Esophagus squamous epithelium (tissue), 5 donors: ENCODE measurements around the gene RBM20. TPM values are rescaled to one million over a fixed set of nuclear protein-coding genes. Genes with fewer than 3 reads are reported as not detected.
A peak's percentile ranks its signal among the peaks of the same experiment; 100 is the strongest.

Experiments used
- DNase-seq: peaks from one replicate; lab custom pipeline; 2025; lab: John Stamatoyannopoulos, UW
- H3K27ac ChIP-seq, 4 donors: fragments of 200-600 bp; sonication (generic); one replicate each; pipeline ENCODE4 v1.5.1; 2016 to 2019; ENCODE audit warnings: mild to moderate bottlenecking in 1 of 4
- H3K27me3 ChIP-seq, 4 donors: fragments of 200-600 bp; sonication (generic); 1 replicate in 3 of 4; 2 replicates in 1 of 4; pipeline versions ENCODE4 v1.5.1 to v1.6.0; 2017 to 2021; ENCODE audit warnings: antibody characterized with exemption in 1 of 4
- H3K36me3 ChIP-seq, 3 donors: fragments of 200-600 bp; sonication (generic); one replicate each; pipeline ENCODE4 v1.5.1; 2016 to 2019
- H3K4me1 ChIP-seq, 3 donors: fragments of 200-600 bp; sonication (generic); one replicate each; pipeline ENCODE4 v1.5.1; 2017 to 2019
- H3K4me3 ChIP-seq, 4 donors: fragments of 200-600 bp; sonication (generic); 1 replicate in 3 of 4; 2 replicates in 1 of 4; pipeline ENCODE4 v1.5.1; 2016 to 2019; ENCODE audit warnings: mild to moderate bottlenecking in 2 of 4, moderate library complexity in 1 of 4
- H3K9me3 ChIP-seq, 3 donors: fragments of 200-600 bp; sonication (generic); one replicate each; pipeline ENCODE4 v1.5.1; 2016 to 2019
- POLR2A ChIP-seq, 4 donors: fragments of 450-650 bp; IDR thresholded peaks; one replicate each; pipeline ENCODE4 v1.6.1; 2017; ENCODE audit warnings: antibody characterized with exemption in 4 of 4, mild to moderate bottlenecking in 4 of 4, moderate library complexity in 3 of 4
- WGBS, 2 donors: methylation state at CpG; one replicate each; pipeline ENCODE4 v1.1.5; 2018; 5-methylcytosine and 5-hydroxymethylcytosine counted together
- intact Hi-C: fragments of 100-400 bp; cut with DNase I; formaldehyde crosslinking; loops from one replicate; pipeline ENCODE4 v1.15.0; 2022
- total RNA-seq, 4 donors: library from RNA; depleted of rRNA; stranded (reverse); fragments of >200 nt; gene quantifications; one replicate each; pipeline ENCODE4 v1.1.0, GENCODE V29; 2016
- TF ChIP-seq, protein P1 (sequence below), 6 experiments: fragments of 450-650 bp in 4 of 6; fragments of 200-600 bp in 2 of 6; sonication (generic) in 2 of 6; IDR thresholded peaks; one replicate each; pipeline ENCODE4 v1.5.1; 2016 to 2019; ENCODE audit warnings: antibody characterized with exemption in 6 of 6, mild to moderate bottlenecking in 4 of 6, moderate library complexity in 4 of 6
- donor health status: DM: yes; HTN: yes; CAD: no.

RBM20 gene
- total RNA-seq, 4 donors from 2014 or later: 2.1 to 10.3 (median 3.7) TPM

DNA sequence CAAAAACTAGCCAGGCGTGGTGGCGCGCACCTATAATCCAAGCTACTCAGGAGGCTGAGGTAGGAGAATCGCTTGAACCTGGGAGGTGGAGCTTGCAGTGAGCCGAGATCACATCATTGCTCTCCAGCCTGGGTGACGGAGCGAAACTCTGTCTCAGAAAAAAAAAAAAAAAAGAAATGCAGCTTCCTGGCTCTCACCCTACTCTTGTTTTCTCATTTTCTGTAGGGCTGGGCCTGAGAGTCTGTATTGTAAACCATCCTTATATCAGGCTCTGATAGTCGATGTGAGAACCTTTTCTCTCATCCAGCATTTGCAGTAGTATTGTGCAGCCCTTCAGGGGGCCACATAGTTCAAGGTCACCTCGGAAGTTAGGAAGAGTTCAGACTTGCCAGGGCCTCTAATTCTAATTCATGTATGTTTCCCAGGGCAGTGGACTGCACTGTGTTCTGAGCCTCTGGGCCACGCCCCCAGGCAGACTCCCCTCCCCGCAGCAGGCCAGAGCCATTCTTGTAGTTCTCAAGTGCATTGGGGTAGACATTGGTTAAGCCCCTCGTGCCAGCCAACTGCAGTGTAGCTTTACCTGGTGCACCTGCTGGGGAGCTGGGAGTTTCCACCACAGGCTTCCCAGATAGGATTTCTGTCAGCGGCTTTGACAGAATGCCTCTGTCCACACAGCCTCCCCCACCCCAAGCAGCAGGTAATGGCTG, 189.3 kb downstream of the RBM20 start:
- Histone ChIP-seq H3K36me3 (no peaks in the 10 kb centered on the region), H3K27me3 (no peaks in the 10 kb centered on the region), H3K9me3 (no peaks in the 10 kb centered on the region), H3K27ac (peak overlapping the region; percentile 74 to 91 (median 90)), H3K4me3 (peak overlapping the region in 1 of 4 donors; percentile 1), H3K4me1 (peaks cover 30 to 85% (median 52%) of the 10 kb centered on the region in 3 donors)
- TF ChIP-seq, protein P1, sequence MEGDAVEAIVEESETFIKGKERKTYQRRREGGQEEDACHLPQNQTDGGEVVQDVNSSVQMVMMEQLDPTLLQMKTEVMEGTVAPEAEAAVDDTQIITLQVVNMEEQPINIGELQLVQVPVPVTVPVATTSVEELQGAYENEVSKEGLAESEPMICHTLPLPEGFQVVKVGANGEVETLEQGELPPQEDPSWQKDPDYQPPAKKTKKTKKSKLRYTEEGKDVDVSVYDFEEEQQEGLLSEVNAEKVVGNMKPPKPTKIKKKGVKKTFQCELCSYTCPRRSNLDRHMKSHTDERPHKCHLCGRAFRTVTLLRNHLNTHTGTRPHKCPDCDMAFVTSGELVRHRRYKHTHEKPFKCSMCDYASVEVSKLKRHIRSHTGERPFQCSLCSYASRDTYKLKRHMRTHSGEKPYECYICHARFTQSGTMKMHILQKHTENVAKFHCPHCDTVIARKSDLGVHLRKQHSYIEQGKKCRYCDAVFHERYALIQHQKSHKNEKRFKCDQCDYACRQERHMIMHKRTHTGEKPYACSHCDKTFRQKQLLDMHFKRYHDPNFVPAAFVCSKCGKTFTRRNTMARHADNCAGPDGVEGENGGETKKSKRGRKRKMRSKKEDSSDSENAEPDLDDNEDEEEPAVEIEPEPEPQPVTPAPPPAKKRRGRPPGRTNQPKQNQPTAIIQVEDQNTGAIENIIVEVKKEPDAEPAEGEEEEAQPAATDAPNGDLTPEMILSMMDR (IDR thresholded peaks at IDR 0.05): no peak
- TF ChIP-seq POLR2A (IDR thresholded peaks at IDR 0.05): no peak
- 71 to 75% methylated on average over 3 to 12 of the region's 13 CpGs for WGBS, 2 donors
- DNase-seq: no peak
- intact Hi-C loops: no loop called here

DNA sequence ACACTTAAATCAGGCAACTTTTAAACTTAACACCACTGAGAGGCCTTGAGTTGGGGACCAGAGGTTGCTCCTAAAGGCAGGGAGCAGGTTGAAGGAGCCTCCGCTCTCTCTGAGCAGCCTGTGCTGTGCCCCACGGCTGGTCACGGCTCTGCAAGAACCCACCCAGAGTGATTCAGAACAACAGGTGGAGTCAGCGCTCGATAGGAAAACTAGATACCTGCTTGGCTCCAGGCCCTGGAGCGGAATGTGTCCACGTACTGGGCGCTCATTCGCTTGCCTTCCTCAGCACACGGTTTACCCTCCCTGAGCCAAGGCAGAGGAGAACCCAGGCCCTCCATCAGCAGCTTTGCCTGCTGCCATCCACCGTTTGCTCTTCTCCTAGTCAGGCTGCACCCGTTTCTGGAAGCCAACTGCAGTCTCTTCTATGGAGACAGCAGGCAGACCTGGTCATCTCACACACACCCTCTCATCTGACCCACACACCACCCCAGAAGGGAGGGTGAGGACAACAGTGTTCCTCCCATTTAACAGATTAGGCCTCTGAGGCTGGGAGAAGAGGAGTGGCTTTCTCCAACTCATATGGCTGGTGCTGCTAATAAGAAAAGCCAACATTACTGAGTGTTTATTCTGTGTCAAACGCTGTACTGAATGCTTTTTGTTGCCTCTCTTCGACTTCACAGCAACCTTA, 189.9 kb downstream of the RBM20 start:
- Histone ChIP-seq H3K4me1 (peaks cover 30 to 85% (median 46%) of the 10 kb centered on the region in 3 donors), H3K27me3 (no peaks in the 10 kb centered on the region), H3K27ac (peak overlapping the region; percentile 74 to 91 (median 90)), H3K4me3 (peak overlapping the region in 1 of 4 donors; percentile 1), H3K9me3 (no peaks in the 10 kb centered on the region), H3K36me3 (no peaks in the 10 kb centered on the region)
- WGBS, 2 donors: 46 to 65% methylated on average over 9 to 11 of the region's 14 CpGs
- intact Hi-C loops: no loop called here
- TF ChIP-seq, protein P1 (IDR thresholded peaks at IDR 0.05): no peak
- peak in 1 of 4 donors; percentile 28 for TF ChIP-seq POLR2A (IDR thresholded peaks at IDR 0.05)
- no peak for DNase-seq

DNA sequence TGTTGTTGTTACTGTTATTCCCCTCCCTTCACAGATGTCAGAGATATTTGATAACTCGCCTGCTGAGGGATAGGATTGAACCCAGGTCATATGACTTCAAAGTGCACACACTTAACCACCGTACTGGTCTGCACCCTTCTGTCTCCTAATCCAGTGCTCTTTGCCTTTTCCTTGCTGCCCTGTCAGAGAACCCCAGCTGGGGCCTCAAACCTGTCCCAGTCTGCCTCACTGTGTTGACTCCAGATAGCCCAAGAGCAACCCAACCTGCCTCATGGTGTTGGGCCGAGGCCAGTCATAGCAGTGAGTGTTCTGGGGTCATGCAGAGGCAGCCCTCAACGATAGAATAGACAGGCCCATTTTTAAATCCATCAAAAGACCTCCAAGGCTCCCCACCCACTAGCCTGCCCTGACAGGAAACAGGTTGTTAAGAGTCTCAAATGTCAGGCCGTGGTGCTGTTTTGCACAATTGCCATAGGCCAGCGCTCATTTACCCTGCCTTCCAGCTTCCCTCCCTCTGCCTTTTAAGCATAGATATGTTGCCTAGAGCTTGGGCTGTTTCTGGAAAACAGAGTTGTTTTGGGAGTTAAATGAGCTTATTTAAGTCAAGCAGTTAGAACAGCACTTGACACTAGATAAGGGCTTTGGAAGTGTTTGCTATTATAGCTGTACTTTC, 190.6 kb downstream of the RBM20 start:
- WGBS, 2 donors: 17 to 22% methylated on average over 5 to 6 of the region's 6 CpGs
- TF ChIP-seq, protein P1 (IDR thresholded peaks at IDR 0.05): peak in 1 of 6 experiments; percentile 3
- no peak for TF ChIP-seq POLR2A (IDR thresholded peaks at IDR 0.05)
- Histone ChIP-seq H3K27ac (peak overlapping the region; percentile 74 to 91 (median 90)), H3K36me3 (no peaks in the 10 kb centered on the region), H3K27me3 (no peaks in the 10 kb centered on the region), H3K4me1 (peaks cover 30 to 85% (median 45%) of the 10 kb centered on the region in 3 donors), H3K9me3 (no peaks in the 10 kb centered on the region), H3K4me3 (peak overlapping the region in 2 of 4 donors; percentile 35 to 41)
- intact Hi-C loops: no loop called here
- DNase-seq: no peak

DNA sequence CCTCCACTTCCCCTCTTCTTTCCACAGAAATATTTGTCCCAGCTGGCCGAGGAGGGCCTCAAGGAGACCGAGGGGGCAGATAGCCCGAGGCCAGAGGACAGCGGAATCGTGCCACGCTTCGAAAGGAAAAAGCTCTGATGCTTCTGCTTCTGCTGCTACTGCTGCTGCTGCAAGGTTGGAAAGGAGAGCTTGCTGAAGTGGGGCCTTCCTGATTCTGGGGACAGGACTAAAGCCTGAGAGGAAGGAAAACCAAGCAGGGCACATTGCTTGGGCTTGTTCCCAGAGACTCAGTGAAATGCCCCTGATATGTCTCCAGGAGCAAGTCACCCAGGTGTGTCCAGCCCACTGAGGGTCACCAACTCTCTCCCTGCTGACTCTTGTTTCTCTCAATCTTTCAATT, 191.7 kb downstream of the RBM20 start:
- H3K9me3 ChIP-seq: no peaks in the 10 kb centered on the region
- WGBS, 2 donors: 29 to 48% methylated on average over 4 to 7 of the region's 7 CpGs
- intact Hi-C loops: no loop called here
- DNase-seq: no peak
- H3K27ac ChIP-seq: peak overlapping the region; percentile 74 to 91 (median 90)
- H3K4me1 ChIP-seq: peaks cover 37 to 90% (median 47%) of the 10 kb centered on the region in 3 donors
- peak overlapping the region; percentile 0 to 41 (median 38) for H3K4me3 ChIP-seq
- no peaks in the 10 kb centered on the region for H3K27me3 ChIP-seq
- no peaks in the 10 kb centered on the region for H3K36me3 ChIP-seq
- TF ChIP-seq POLR2A (IDR thresholded peaks at IDR 0.05): no peak
- TF ChIP-seq, protein P1 (IDR thresholded peaks at IDR 0.05): no peak
